ENCODE results near the gene ZNF513.
A peak's percentile ranks its signal among the peaks of the same experiment; 100 is the strongest.
"Not testable (repeated sequence)": the region's sequence is repeated elsewhere in the genome, so short reads cannot be mapped to it uniquely, and the experiment has no call there.

Gene ZNF513

GRCh38 chr2:27380626-27381545 lies at the start of gene ZNF513:
ZNF513 (minus strand) TSS chr2:27380734; CDS start chr2:27380526, 208 bp downstream.
- DNase-seq (ENCODE audit: low spot score): no peak

- peak; percentile 89 for DNase-seq (ENCODE audit: low spot score)
Measured at GRCh38 chr2:27428978-27429541, 48.5 kb upstream of the ZNF513 start.

- peak; percentile 93 for DNase-seq (ENCODE audit: low spot score)
Measured at GRCh38 chr2:27428213-27428977, 47.9 kb upstream of the ZNF513 start, which contains the start of gene NRBP1. NRBP1 (plus strand) TSS chr2:27428631; CDS start chr2:27433274, 4,643 bp downstream.

- no peak for DNase-seq (ENCODE audit: low spot score)
Measured at GRCh38 chr2:27427863-27428212, 47.3 kb upstream of the ZNF513 start.

GRCh38 chr2:27425039-27425438 lies 44.5 kb upstream of the ZNF513 start:
- not testable (repeated sequence) for DNase-seq (ENCODE audit: low spot score)

- no peak for DNase-seq (ENCODE audit: low spot score)
Measured at GRCh38 chr2:27422958-27423357, 42.4 kb upstream of the ZNF513 start.

- DNase-seq (ENCODE audit: low spot score): no peak
Measured at GRCh38 chr2:27421660-27422250, 41.2 kb upstream of the ZNF513 start.

- DNase-seq (ENCODE audit: low spot score): no peak
Measured at GRCh38 chr2:27420996-27421395, 40.5 kb upstream of the ZNF513 start.

GRCh38 chr2:27416151-27416550 lies 35.6 kb upstream of the ZNF513 start:
- DNase-seq (ENCODE audit: low spot score): no peak

GRCh38 chr2:27412419-27413152 lies 32.1 kb upstream of the ZNF513 start:
- no peak for DNase-seq (ENCODE audit: low spot score)

- peak; percentile 96 for DNase-seq (ENCODE audit: low spot score)
Measured at GRCh38 chr2:27409321-27410073, 29.0 kb upstream of the ZNF513 start, which contains the start of gene PPM1G. PPM1G (minus strand) TSS chr2:27409591; CDS start chr2:27409422, 169 bp downstream.

- DNase-seq (ENCODE audit: low spot score): peak; percentile 30
Measured at GRCh38 chr2:27408601-27409320, 28.2 kb upstream of the ZNF513 start.

GRCh38 chr2:27407798-27408491 lies 27.4 kb upstream of the ZNF513 start:
- DNase-seq (ENCODE audit: low spot score): peak; percentile 53

- no peak for DNase-seq (ENCODE audit: low spot score)
Measured at GRCh38 chr2:27400348-27401135, 20.0 kb upstream of the ZNF513 start.

- DNase-seq (ENCODE audit: low spot score): no peak
Measured at GRCh38 chr2:27398962-27399361, 18.4 kb upstream of the ZNF513 start.

GRCh38 chr2:27393225-27393624 lies 12.7 kb upstream of the ZNF513 start:
- no peak for DNase-seq (ENCODE audit: low spot score)

- no peak for DNase-seq (ENCODE audit: low spot score)
Measured at GRCh38 chr2:27390822-27391679, 10.5 kb upstream of the ZNF513 start.

Measured in LoVo (cell line).